Neutrophil (primary cell): ENCODE data around the gene OR6X1.

Experiments used
- H3K27ac ChIP-seq: fragments of 200-600 bp; sonication (generic); 2 replicates; pipeline ENCODE4 v1.5.1; 2016; ENCODE audit warnings: mild to moderate bottlenecking, moderate library complexity
- H3K27me3 ChIP-seq: fragments of 200-600 bp; sonication (generic); 2 replicates; pipeline ENCODE4 v1.6.0; 2016; ENCODE audit warnings: mild to moderate bottlenecking
- H3K36me3 ChIP-seq: fragments of 200-600 bp; sonication (generic); 2 replicates; pipeline ENCODE4 v1.5.1; 2017
- H3K4me1 ChIP-seq, 2 experiments: fragments of 200-600 bp in 1 of 2; sonication (generic) in 1 of 2; 1 replicate in 1 of 2; 2 replicates in 1 of 2; pipeline versions ENCODE4 v1.5.1 to v1.6.1; 2013 to 2016; ENCODE audit warnings: low read depth in 1 of 2, low read length in 1 of 2, mild to moderate bottlenecking in 1 of 2, moderate library complexity in 1 of 2; ENCODE audit not compliant: control insufficient read depth in 1 of 2, insufficient read depth in 1 of 2
- H3K4me3 ChIP-seq, 2 experiments: fragments of 200-600 bp in 1 of 2; sonication (generic) in 1 of 2; 1 replicate in 1 of 2; 2 replicates in 1 of 2; pipeline ENCODE4 v1.5.1; 2013 to 2016; ENCODE audit warnings: low read depth in 1 of 2, low read length in 1 of 2, mild to moderate bottlenecking in 1 of 2, moderate library complexity in 1 of 2
- H3K9me3 ChIP-seq: fragments of 200-600 bp; sonication (generic); 2 replicates; pipeline ENCODE4 v1.5.1; 2016
- CTCF ChIP-seq: fragments of 200-600 bp; sonication (generic); IDR thresholded peaks from 2 replicates; pipeline ENCODE4 v1.5.1; 2016; ENCODE audit warnings: antibody characterized with exemption

The OR6X1 gene

DNA sequence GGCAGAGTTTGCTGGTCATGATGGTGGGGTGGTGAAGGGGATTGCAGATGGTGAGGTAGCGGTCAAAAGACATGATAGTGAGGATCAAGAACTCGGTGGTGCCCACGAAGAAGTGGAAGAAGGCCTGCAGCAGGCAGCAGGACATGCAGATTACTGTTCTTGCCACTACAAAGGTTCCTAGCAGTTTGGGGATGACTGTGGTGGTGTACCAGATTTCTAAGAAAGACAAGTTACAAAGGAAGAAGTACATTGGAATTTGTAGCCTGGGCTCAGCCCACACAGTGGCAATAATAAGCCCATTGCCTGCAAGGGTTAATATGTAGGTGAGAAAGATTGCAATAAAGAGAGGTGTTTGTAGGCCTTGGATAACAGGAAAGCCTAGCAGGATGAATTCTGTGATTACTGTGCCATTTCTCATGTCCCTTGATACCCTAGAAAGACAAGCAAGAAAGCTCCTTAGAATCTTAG lies at the start of gene OR6X1:
Gene OR6X1, minus strand, starts transcription at position 418 of the 468 bp plus-strand sequence. Its CDS starts 0 bp downstream, at position 418.
- Histone ChIP-seq H3K36me3 (no peaks in the 10 kb centered on the region), H3K9me3 (no peaks in the 10 kb centered on the region), H3K27ac (no peak within 1 kb of the TSS), H3K27me3 (no peaks in the 10 kb centered on the region), H3K4me1 (no peaks in the 10 kb centered on the region), H3K4me3 (no peak within 1 kb of the TSS)
- TF ChIP-seq CTCF: no peak

- no peaks in the 10 kb centered on the region for H3K9me3 ChIP-seq
- H3K27ac ChIP-seq: no peak overlapping the region
These were observed 47.4 kb upstream of the OR6X1 start for GRCh38 chr11:123801765-123802164.

GRCh38 chr11:123800036-123800435 lies 45.7 kb upstream of the OR6X1 start:
- Histone ChIP-seq H3K27me3 (no peaks in the 10 kb centered on the region), H3K36me3 (no peaks in the 10 kb centered on the region), H3K4me3 (no peak overlapping the region), H3K4me1 (no peaks in the 10 kb centered on the region), H3K9me3 (no peaks in the 10 kb centered on the region), H3K27ac (no peak overlapping the region)
- TF ChIP-seq CTCF: no peak

More at GRCh38 chr11:123801765-123802164, 47.4 kb upstream of the OR6X1 start:
- no peak for TF ChIP-seq CTCF
- Histone ChIP-seq H3K36me3 (no peaks in the 10 kb centered on the region), H3K27me3 (no peaks in the 10 kb centered on the region), H3K4me3 (no peak overlapping the region), H3K4me1 (no peaks in the 10 kb centered on the region)

DNA sequence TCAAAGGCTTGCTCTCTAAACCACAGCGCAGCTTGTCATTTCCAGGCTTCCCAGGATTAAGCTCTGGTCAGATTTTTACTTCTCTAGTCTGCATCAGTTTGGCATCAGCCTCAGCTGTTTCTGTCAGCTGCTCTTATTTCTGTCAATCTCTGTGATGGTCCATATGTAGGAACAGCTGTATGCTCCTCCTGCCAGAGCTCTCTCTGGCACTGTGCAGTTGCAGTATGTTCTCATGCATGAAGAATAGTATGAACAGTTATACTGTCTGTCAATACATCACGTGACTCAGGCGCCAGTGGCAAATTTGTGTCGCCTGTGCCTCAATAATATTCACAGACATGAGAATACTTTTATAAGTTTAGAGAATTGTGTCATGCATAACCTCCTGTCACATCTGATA lies 45.1 kb upstream of the OR6X1 start:
- no peaks in the 10 kb centered on the region for H3K9me3 ChIP-seq
- TF ChIP-seq CTCF: no peak
- no peaks in the 10 kb centered on the region for H3K27me3 ChIP-seq
- no peak overlapping the region for H3K27ac ChIP-seq
- H3K4me1 ChIP-seq: no peaks in the 10 kb centered on the region
- H3K4me3 ChIP-seq: no peak overlapping the region
- no peaks in the 10 kb centered on the region for H3K36me3 ChIP-seq

- TF ChIP-seq CTCF: no peak
- no peaks in the 10 kb centered on the region for H3K4me1 ChIP-seq
- H3K36me3 ChIP-seq: no peaks in the 10 kb centered on the region
- no peaks in the 10 kb centered on the region for H3K9me3 ChIP-seq
- no peaks in the 10 kb centered on the region for H3K27me3 ChIP-seq
- H3K27ac ChIP-seq: no peak overlapping the region
- no peak overlapping the region for H3K4me3 ChIP-seq
These were observed 44.4 kb upstream of the OR6X1 start for GRCh38 chr11:123798513-123799252.
